ENCODE data around the gene MRLN.

The MRLN gene

DNA sequence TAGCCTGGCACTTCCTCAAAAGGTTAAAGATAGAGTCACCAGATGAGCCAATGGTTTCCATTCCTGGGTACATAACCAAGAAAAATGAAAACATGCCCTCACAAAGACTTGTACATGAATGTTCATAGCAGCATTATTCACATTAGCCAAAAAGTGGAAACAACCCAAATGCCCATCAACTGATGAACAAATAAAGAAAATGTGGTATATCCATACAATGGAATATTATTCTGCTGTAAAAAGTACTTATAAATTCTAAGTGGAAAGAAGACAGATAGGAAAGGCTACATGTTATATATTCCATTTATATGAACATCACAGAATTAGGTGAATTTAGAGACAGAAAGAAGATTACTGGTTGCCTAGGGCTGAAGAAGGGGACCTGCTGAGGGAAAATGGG is 32.9 kb downstream of the MRLN start:
- TF ChIP-seq EP300 (IDR thresholded peaks at IDR 0.05; ENCODE audit: borderline replicate concordance) (no peak), ZBTB7A (IDR thresholded peaks at IDR 0.05; ENCODE audit: low read depth) (no peak), FOXM1 (IDR thresholded peaks at IDR 0.05; ENCODE audit: borderline replicate concordance, low read depth) (no peak), CREB1 (IDR thresholded peaks at IDR 0.05; ENCODE audit: low read depth) (no peak), CEBPB (IDR thresholded peaks at IDR 0.05) (no peak), RAD21 (IDR thresholded peaks at IDR 0.05; ENCODE audit: low read depth) (no peak), TAF1 (IDR thresholded peaks at IDR 0.05; ENCODE audit: low read depth) (no peak), NFIC (IDR thresholded peaks at IDR 0.05) (no peak), TEAD4 (IDR thresholded peaks at IDR 0.05) (no peak), YY1 (IDR thresholded peaks at IDR 0.05; ENCODE audit: low read depth) (no peak), TCF12 (IDR thresholded peaks at IDR 0.05; ENCODE audit: low read depth) (no peak)
- TF ChIP-seq, protein P1, sequence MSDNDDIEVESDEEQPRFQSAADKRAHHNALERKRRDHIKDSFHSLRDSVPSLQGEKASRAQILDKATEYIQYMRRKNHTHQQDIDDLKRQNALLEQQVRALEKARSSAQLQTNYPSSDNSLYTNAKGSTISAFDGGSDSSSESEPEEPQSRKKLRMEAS (IDR thresholded peaks at IDR 0.05) = no peak
- TF ChIP-seq, protein P2, sequence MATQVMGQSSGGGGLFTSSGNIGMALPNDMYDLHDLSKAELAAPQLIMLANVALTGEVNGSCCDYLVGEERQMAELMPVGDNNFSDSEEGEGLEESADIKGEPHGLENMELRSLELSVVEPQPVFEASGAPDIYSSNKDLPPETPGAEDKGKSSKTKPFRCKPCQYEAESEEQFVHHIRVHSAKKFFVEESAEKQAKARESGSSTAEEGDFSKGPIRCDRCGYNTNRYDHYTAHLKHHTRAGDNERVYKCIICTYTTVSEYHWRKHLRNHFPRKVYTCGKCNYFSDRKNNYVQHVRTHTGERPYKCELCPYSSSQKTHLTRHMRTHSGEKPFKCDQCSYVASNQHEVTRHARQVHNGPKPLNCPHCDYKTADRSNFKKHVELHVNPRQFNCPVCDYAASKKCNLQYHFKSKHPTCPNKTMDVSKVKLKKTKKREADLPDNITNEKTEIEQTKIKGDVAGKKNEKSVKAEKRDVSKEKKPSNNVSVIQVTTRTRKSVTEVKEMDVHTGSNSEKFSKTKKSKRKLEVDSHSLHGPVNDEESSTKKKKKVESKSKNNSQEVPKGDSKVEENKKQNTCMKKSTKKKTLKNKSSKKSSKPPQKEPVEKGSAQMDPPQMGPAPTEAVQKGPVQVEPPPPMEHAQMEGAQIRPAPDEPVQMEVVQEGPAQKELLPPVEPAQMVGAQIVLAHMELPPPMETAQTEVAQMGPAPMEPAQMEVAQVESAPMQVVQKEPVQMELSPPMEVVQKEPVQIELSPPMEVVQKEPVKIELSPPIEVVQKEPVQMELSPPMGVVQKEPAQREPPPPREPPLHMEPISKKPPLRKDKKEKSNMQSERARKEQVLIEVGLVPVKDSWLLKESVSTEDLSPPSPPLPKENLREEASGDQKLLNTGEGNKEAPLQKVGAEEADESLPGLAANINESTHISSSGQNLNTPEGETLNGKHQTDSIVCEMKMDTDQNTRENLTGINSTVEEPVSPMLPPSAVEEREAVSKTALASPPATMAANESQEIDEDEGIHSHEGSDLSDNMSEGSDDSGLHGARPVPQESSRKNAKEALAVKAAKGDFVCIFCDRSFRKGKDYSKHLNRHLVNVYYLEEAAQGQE (IDR thresholded peaks at IDR 0.05; ENCODE audit: low read depth) = no peak
- TF ChIP-seq, protein P3, sequence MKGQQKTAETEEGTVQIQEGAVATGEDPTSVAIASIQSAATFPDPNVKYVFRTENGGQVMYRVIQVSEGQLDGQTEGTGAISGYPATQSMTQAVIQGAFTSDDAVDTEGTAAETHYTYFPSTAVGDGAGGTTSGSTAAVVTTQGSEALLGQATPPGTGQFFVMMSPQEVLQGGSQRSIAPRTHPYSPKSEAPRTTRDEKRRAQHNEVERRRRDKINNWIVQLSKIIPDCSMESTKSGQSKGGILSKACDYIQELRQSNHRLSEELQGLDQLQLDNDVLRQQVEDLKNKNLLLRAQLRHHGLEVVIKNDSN (IDR thresholded peaks at IDR 0.05) = no peak

DNA sequence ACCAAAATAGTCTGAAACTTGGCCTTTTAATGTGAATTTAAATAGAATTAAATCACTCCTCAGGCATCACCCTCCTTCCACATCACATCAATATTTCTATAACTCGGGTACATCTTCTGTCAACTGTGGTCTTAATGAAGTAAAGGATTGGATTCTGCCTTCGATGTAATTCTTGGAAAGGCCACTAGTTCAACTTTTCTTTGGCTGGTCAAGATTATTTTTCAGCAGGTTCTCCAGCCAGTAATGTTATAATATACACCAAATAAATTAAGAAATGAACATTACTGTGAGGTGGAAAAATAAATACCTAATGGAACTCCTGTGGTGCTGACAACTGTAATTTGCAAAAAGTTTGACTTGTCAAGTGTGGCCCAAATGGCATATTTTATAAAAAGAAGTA is 33.9 kb downstream of the MRLN start:
- TF ChIP-seq YY1 (IDR thresholded peaks at IDR 0.05; ENCODE audit: low read depth) = no peak
- TF ChIP-seq RAD21 (IDR thresholded peaks at IDR 0.05; ENCODE audit: low read depth) = no peak
- no peak for TF ChIP-seq CREB1 (IDR thresholded peaks at IDR 0.05; ENCODE audit: low read depth)
- TF ChIP-seq, protein P2 (IDR thresholded peaks at IDR 0.05; ENCODE audit: low read depth) = no peak
- no peak for TF ChIP-seq TCF12 (IDR thresholded peaks at IDR 0.05; ENCODE audit: low read depth)
- no peak for TF ChIP-seq TEAD4 (IDR thresholded peaks at IDR 0.05)
- TF ChIP-seq NFIC (IDR thresholded peaks at IDR 0.05) = no peak
- TF ChIP-seq FOXM1 (IDR thresholded peaks at IDR 0.05; ENCODE audit: borderline replicate concordance, low read depth) = no peak
- TF ChIP-seq, protein P1 (IDR thresholded peaks at IDR 0.05) = no peak
- TF ChIP-seq EP300 (IDR thresholded peaks at IDR 0.05; ENCODE audit: borderline replicate concordance) = no peak
- TF ChIP-seq CEBPB (IDR thresholded peaks at IDR 0.05) = no peak
- no peak for TF ChIP-seq ZBTB7A (IDR thresholded peaks at IDR 0.05; ENCODE audit: low read depth)
- TF ChIP-seq, protein P3 (IDR thresholded peaks at IDR 0.05) = no peak
- no peak for TF ChIP-seq TAF1 (IDR thresholded peaks at IDR 0.05; ENCODE audit: low read depth)
- TF ChIP-seq EGR1 (IDR thresholded peaks at IDR 0.05) = no peak

DNA sequence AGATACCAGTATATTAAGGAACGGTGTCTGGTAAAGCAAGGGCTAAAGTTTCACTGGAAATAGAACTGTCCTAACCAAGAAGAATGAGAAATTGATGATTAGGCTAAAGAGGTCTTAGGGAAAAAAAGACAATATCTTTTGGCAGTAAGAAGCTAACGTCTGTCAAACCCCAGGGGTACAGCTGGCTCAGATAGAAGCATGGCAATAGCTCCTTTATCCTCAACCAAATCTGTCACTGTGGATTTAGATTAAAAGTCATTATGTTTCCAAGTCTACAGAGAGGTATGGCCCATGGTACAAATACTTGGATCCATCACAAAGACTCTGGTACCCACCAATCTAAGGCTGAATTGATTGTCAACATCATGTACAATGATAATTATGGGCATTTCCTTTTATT is 35.0 kb downstream of the MRLN start:
- no peak for TF ChIP-seq EP300 (IDR thresholded peaks at IDR 0.05; ENCODE audit: borderline replicate concordance)
- TF ChIP-seq TEAD4 (IDR thresholded peaks at IDR 0.05) = no peak
- TF ChIP-seq FOXM1 (IDR thresholded peaks at IDR 0.05; ENCODE audit: borderline replicate concordance, low read depth) = no peak
- no peak for TF ChIP-seq TAF1 (IDR thresholded peaks at IDR 0.05; ENCODE audit: low read depth)
- TF ChIP-seq TCF12 (IDR thresholded peaks at IDR 0.05; ENCODE audit: low read depth) = no peak
- TF ChIP-seq, protein P3 (IDR thresholded peaks at IDR 0.05) = no peak
- TF ChIP-seq NFIC (IDR thresholded peaks at IDR 0.05) = no peak
- TF ChIP-seq EGR1 (IDR thresholded peaks at IDR 0.05) = no peak
- no peak for TF ChIP-seq CEBPB (IDR thresholded peaks at IDR 0.05)

DNA sequence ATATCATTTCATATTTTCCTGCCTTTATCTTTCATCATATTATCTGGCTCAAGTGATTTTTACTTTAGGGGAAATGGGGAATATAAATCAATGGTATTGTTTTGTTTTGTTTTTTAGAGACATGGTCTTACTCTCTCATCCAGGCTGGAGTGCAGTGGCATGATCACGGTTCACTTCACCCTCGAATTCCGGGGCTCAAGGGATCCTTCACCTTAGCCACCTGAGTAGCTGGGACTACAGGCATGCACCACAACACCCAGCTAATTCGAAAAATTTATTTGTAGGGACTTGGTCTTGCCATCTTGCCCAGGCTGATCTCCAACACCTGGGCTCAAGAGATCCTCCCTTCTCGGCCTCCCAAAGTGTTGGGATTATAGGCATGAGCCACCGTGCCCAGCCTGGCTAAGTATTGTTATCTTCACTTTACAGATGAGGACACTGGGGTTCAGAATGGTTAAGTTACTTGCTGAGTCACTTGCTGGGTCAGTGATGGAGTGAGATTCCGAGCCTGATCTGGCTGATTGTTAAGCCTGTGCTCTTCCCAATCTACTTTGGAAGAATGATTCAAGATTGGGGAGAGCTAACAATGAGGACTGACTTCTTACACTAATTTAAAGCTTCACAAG is 39.9 kb downstream of the MRLN start:
- TF ChIP-seq, protein P1 (IDR thresholded peaks at IDR 0.05) = no peak
- TF ChIP-seq YY1 (IDR thresholded peaks at IDR 0.05; ENCODE audit: low read depth) (no peak), TEAD4 (IDR thresholded peaks at IDR 0.05) (no peak)

DNA sequence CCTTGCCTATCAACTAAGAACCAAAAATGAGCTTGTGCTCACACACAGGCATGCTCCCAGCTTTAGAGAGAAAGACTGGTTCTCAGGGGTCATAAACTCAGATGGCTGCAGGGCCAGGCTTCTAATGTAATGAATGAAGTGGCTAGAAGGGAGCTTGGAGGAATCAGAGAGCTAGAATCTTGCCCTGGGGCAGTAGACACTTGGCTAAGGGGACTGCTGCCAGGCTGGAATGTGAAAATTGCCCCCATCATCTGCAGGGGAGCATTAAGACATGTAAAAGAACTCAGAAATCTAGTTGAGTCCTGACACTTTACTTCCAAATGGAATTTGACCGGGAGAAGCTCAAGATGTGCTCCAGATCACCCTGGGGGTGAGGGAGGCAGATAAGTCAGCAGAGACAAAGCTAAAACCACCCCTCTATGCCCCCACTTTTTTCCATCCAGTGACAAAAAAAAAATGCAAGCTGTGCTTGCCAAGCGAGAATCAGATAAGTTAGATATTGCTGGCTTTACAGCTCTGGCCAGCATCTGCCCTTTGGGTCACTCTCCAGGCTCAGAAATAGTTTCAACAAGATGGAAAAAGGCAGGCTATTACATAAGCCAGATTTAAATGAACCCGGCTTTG is 41.3 kb downstream of the MRLN start:
- TF ChIP-seq TAF1 (IDR thresholded peaks at IDR 0.05; ENCODE audit: low read depth) (no peak), CEBPB (IDR thresholded peaks at IDR 0.05) (no peak), CREB1 (IDR thresholded peaks at IDR 0.05; ENCODE audit: low read depth) (no peak), RAD21 (IDR thresholded peaks at IDR 0.05; ENCODE audit: low read depth) (no peak), FOXM1 (IDR thresholded peaks at IDR 0.05; ENCODE audit: borderline replicate concordance, low read depth) (no peak)
- TF ChIP-seq, protein P1 (IDR thresholded peaks at IDR 0.05) = no peak
- TF ChIP-seq, protein P2 (IDR thresholded peaks at IDR 0.05; ENCODE audit: low read depth) = no peak
- TF ChIP-seq, protein P3 (IDR thresholded peaks at IDR 0.05) = no peak
